Astrocyte (in vitro differentiated cells and primary cell): ENCODE measurements around the gene PAOX. TPM values are rescaled to one million over a fixed set of nuclear protein-coding genes. Genes with fewer than 3 reads are reported as not detected.
"Not testable (repeated sequence)": the region's sequence is repeated elsewhere in the genome, so short reads cannot be mapped to it uniquely, and the experiment has no call there.

Experiments
- DNase-seq: peaks from one replicate; pipeline ENCODE4 v3.0.0-alpha.2; 2010; ENCODE audit warnings: low read depth
- FAIRE-seq: peaks from 2 replicates; lab custom pipeline; 2011; peaks lifted over from hg19 to GRCh38; lab: Jason Lieb, UNC
- H2AFZ ChIP-seq: 2 replicates; pipeline ENCODE4 v1.6.0; 2012; ENCODE audit warnings: low read depth, low read length, inconsistent platforms
- H3K27ac ChIP-seq: 2 replicates; pipeline ENCODE4 v1.5.1; 2011; ENCODE audit warnings: low read depth, low read length, inconsistent platforms
- H3K27me3 ChIP-seq: 2 replicates; pipeline ENCODE4 v1.6.0; 2011; ENCODE audit warnings: low read length, inconsistent platforms; ENCODE audit not compliant: insufficient read depth
- H3K36me3 ChIP-seq: 2 replicates; pipeline ENCODE4 v1.5.1; 2011; ENCODE audit warnings: low read length, inconsistent platforms; ENCODE audit not compliant: insufficient read depth
- H3K4me1 ChIP-seq: 2 replicates; pipeline ENCODE4 v1.5.1; 2011; ENCODE audit warnings: low read length, inconsistent platforms; ENCODE audit not compliant: insufficient read depth
- H3K4me2 ChIP-seq: 2 replicates; pipeline ENCODE4 v1.6.0; 2012; ENCODE audit warnings: low read length, inconsistent platforms
- H3K4me3 ChIP-seq: 2 replicates; pipeline ENCODE4 v1.5.1; 2011; ENCODE audit warnings: low read depth, mild to moderate bottlenecking, low read length, inconsistent platforms; ENCODE audit not compliant: insufficient read depth
- H3K79me2 ChIP-seq: 2 replicates; pipeline ENCODE4 v1.6.0; 2012; ENCODE audit warnings: mild to moderate bottlenecking, low read length, inconsistent platforms; ENCODE audit not compliant: insufficient read depth
- H3K9ac ChIP-seq: 2 replicates; pipeline ENCODE4 v1.6.0; 2012; ENCODE audit warnings: mild to moderate bottlenecking, low read length, inconsistent platforms
- H3K9me3 ChIP-seq: 2 replicates; pipeline ENCODE4 v1.5.1; 2012; ENCODE audit warnings: low read depth, mild to moderate bottlenecking, low read length, inconsistent platforms; ENCODE audit not compliant: insufficient read depth
- H4K20me1 ChIP-seq: 2 replicates; pipeline ENCODE4 v1.6.0; 2012; ENCODE audit warnings: low read length, inconsistent platforms; ENCODE audit not compliant: insufficient read depth
- H3K27ac Mint-ChIP-seq: one replicate; pipeline ENCODE4 v1.8.0; 2021; ENCODE audit warnings: mild to moderate bottlenecking, mixed read lengths; ENCODE audit not compliant: unreplicated experiment
- H3K27me3 Mint-ChIP-seq: one replicate; pipeline ENCODE4 v1.8.0; 2021; ENCODE audit warnings: low read depth, mixed read lengths; ENCODE audit not compliant: unreplicated experiment
- H3K36me3 Mint-ChIP-seq: one replicate; pipeline ENCODE4 v1.8.0; 2021; ENCODE audit warnings: low read depth, mixed read lengths; ENCODE audit not compliant: unreplicated experiment
- H3K4me1 Mint-ChIP-seq: one replicate; pipeline ENCODE4 v1.8.0; 2021; ENCODE audit warnings: low read depth, mixed read lengths; ENCODE audit not compliant: unreplicated experiment
- H3K4me3 Mint-ChIP-seq: one replicate; pipeline ENCODE4 v1.8.0; 2021; ENCODE audit warnings: mild to moderate bottlenecking, moderate library complexity, mixed read lengths; ENCODE audit not compliant: unreplicated experiment
- H3K9me3 Mint-ChIP-seq: one replicate; pipeline ENCODE4 v1.8.0; 2021; ENCODE audit warnings: mild to moderate bottlenecking, mixed read lengths; ENCODE audit not compliant: unreplicated experiment
- EZH2 ChIP-seq: IDR thresholded peaks from 2 replicates; pipeline ENCODE4 v1.6.1; 2012; ENCODE audit warnings: mild to moderate bottlenecking, low read length, inconsistent platforms; ENCODE audit not compliant: insufficient read depth
- total RNA-seq: library from RNA; stranded (reverse); gene quantifications from 2 replicates; pipeline ENCODE4 v1.2.1, GENCODE V29; 2021
- TF ChIP-seq, protein P1 (sequence below): IDR thresholded peaks from 2 replicates; pipeline ENCODE4 v1.5.1; 2011; ENCODE audit warnings: low read depth, mild to moderate bottlenecking, inconsistent platforms, low read length, moderate library complexity; ENCODE audit not compliant: insufficient read depth

The PAOX gene
- total RNA-seq, 1 donor from 2014 or later = 7.9 TPM

DNA sequence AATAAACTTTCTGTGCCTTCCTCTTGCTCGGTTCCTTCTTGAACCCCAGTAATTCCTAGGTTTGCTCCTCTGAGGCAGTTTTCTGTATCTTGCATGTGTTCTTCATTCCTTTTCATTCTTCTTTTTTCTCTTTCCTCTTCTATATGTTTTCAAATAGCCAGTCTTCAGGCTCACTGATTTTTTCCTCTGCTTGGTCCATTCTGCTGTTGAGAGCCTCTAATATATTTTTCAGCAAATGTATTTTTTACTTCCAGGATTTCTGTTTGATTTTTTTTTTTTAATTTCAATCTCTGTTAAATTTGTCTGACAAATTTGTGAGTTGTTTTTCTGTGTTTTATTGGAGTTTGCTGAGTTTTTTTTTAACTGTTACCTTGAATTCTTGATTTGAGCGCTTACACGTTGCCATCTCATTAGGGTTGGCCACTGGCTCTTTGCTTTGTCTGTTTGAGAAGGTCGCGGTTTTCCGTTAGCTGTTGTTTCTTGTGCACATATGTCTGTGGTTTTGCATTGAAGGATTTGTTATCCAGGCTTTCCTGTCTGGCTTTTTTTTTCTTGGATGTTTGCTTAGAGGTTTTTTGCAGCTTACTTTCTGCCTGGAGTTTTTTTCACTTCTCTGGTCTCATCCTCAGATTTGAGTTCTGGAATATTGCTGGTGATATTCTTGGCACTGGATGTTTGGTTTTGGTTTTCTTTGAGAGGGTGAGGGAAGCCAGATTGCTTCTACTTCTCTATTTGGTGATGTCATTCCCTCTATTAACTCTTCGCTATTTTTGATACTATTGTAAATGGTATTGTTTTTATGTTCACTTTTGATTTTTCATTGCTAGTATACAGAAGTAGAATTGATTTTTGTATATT is 32.7 kb downstream of the PAOX start:
- Histone ChIP-seq H3K9me3 (no peaks in the 10 kb centered on the region), H3K36me3 (peaks cover 30% of the 10 kb centered on the region), H2AFZ (no peak overlapping the region), H3K4me1 (no peaks in the 10 kb centered on the region), H4K20me1 (peaks cover 58% of the 10 kb centered on the region), H3K27me3 (no peaks in the 10 kb centered on the region), H3K79me2 (peaks cover 72% of the 10 kb centered on the region), H3K4me3 (no peak overlapping the region), H3K27ac (no peak overlapping the region), H3K4me2 (no peak overlapping the region), H3K9ac (no peak overlapping the region)
- Mint-ChIP-seq H3K27me3 (no peaks in the 10 kb centered on the region), H3K27ac (no peak overlapping the region), H3K4me3 (no peak overlapping the region), H3K4me1 (no peaks in the 10 kb centered on the region), H3K36me3 (peaks cover 65% of the 10 kb centered on the region), H3K9me3 (peaks cover 19% of the 10 kb centered on the region)
- FAIRE-seq (no peak), DNase-seq (peak; percentile 78)
- TF ChIP-seq, protein P1, sequence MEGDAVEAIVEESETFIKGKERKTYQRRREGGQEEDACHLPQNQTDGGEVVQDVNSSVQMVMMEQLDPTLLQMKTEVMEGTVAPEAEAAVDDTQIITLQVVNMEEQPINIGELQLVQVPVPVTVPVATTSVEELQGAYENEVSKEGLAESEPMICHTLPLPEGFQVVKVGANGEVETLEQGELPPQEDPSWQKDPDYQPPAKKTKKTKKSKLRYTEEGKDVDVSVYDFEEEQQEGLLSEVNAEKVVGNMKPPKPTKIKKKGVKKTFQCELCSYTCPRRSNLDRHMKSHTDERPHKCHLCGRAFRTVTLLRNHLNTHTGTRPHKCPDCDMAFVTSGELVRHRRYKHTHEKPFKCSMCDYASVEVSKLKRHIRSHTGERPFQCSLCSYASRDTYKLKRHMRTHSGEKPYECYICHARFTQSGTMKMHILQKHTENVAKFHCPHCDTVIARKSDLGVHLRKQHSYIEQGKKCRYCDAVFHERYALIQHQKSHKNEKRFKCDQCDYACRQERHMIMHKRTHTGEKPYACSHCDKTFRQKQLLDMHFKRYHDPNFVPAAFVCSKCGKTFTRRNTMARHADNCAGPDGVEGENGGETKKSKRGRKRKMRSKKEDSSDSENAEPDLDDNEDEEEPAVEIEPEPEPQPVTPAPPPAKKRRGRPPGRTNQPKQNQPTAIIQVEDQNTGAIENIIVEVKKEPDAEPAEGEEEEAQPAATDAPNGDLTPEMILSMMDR = no peak
- TF ChIP-seq EZH2 = no peak

DNA sequence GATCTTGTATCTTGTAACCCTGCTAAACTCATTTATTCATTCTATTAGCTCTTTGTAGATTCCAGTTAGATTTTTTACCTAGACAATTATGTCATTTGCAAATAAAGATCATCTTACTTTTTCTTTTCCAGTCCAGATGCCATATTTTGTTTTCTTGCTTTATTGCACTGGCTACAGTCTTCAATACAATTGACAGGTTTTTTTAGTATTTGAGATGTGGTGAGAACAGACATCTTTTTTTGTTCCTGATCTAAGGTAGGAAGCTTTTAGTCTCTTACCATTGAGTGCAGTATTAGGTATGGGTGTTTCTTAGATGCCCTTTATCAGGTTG is 33.3 kb downstream of the PAOX start:
- FAIRE-seq (no peak), DNase-seq (no peak)
- Mint-ChIP-seq H3K36me3 (peaks cover 60% of the 10 kb centered on the region), H3K4me1 (no peaks in the 10 kb centered on the region), H3K27me3 (no peaks in the 10 kb centered on the region), H3K4me3 (no peak overlapping the region), H3K27ac (no peak overlapping the region), H3K9me3 (peaks cover 19% of the 10 kb centered on the region)
- Histone ChIP-seq H3K9ac (no peak overlapping the region), H3K27me3 (no peaks in the 10 kb centered on the region), H3K79me2 (peaks cover 66% of the 10 kb centered on the region), H3K4me3 (no peak overlapping the region), H3K4me1 (no peaks in the 10 kb centered on the region), H3K27ac (no peak overlapping the region), H3K36me3 (peaks cover 27% of the 10 kb centered on the region), H3K4me2 (no peak overlapping the region), H3K9me3 (no peaks in the 10 kb centered on the region), H4K20me1 (peaks cover 53% of the 10 kb centered on the region), H2AFZ (no peak overlapping the region)
- TF ChIP-seq EZH2 = no peak
- TF ChIP-seq, protein P1 = no peak

DNA sequence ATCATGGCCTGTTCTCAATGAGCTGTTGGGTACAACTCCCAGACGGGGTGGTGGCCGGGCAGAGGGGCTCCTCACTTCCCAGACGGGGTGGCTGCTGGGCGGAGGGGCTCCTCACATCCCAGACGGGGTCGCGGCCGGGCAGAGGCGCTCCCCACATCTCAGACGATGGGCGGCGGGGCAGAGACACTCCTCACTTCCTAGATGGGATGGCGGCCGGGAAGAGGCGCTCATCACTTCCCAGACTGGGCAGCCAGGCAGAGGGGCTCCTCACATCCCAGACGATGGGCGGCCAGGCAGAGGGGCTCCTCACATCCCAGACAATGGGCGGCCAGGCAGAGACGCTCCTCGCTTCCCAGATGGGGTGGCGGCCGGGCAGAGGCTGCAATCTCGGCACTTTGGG is 35.3 kb downstream of the PAOX start:
- Mint-ChIP-seq H3K9me3 (peaks cover 19% of the 10 kb centered on the region), H3K36me3 (peaks cover 47% of the 10 kb centered on the region)
- H3K9ac ChIP-seq, H3K9me3 ChIP-seq, H3K27ac ChIP-seq, H3K27me3 ChIP-seq, DNase-seq, H3K4me3 ChIP-seq, H3K4me2 ChIP-seq, H3K27me3 Mint-ChIP-seq, H2AFZ ChIP-seq, H3K4me1 Mint-ChIP-seq, H3K27ac Mint-ChIP-seq, FAIRE-seq, H3K4me3 Mint-ChIP-seq, H3K4me1 ChIP-seq: not testable (repeated sequence)
- peaks cover 46% of the 10 kb centered on the region for H4K20me1 ChIP-seq
- H3K79me2 ChIP-seq = peaks cover 47% of the 10 kb centered on the region
- H3K36me3 ChIP-seq = peaks cover 22% of the 10 kb centered on the region
